Endothelial cell of umbilical vein (primary cell): ENCODE data around the gene HES6.

ENCODE experiments used
- CTCF ChIP-seq, 2 donors: IDR thresholded peaks; 1 replicate in 1 of 2; 2 replicates in 1 of 2; pipeline ENCODE4 v1.5.1; 2011; ENCODE audit warnings: low read length in 2 of 2, mild to moderate bottlenecking in 2 of 2, moderate library complexity in 2 of 2, control low read depth in 1 of 2, inconsistent platforms in 1 of 2, low read depth in 1 of 2; ENCODE audit not compliant: insufficient read depth in 1 of 2; ENCODE audit errors: extremely low read depth in 1 of 2
- EZH2 ChIP-seq: IDR thresholded peaks from 2 replicates; pipeline ENCODE4 v1.6.1; 2012; ENCODE audit warnings: borderline replicate concordance, low read depth, mild to moderate bottlenecking, moderate library complexity, low read length, inconsistent platforms; ENCODE audit not compliant: severe bottlenecking
- GATA2 ChIP-seq: IDR thresholded peaks from 2 replicates; pipeline ENCODE4 v1.7.0; 2011; ENCODE audit warnings: low read depth, mild to moderate bottlenecking, moderate library complexity, mixed read lengths, low read length; ENCODE audit not compliant: insufficient read length, insufficient read depth
- POLR2A ChIP-seq: IDR thresholded peaks from 2 replicates; pipeline ENCODE4 v1.6.1; 2012; ENCODE audit warnings: low read depth, mild to moderate bottlenecking, control low read depth, low read length
- POLR2AphosphoS5 ChIP-seq: IDR thresholded peaks from 2 replicates; pipeline ENCODE4 v1.6.1; 2012; ENCODE audit warnings: low read depth, mild to moderate bottlenecking, control low read depth, low read length, moderate library complexity; ENCODE audit not compliant: insufficient read depth

- TF ChIP-seq GATA2 (no peak), POLR2AphosphoS5 (no peak), POLR2A (no peak), CTCF (IDR thresholded peaks at IDR 0.05; ENCODE audit: extremely low read depth in 1 of 2, insufficient read depth in 1 of 2, low read depth in 1 of 2, low read length in 2 of 2) (no peak), EZH2 (no peak)
Observed at GRCh38 chr2:238203973-238204683, 35.7 kb downstream of the HES6 start.
